B cell (primary cell): ENCODE measurements around the gene CD79B. TPM values are rescaled to one million over a fixed set of nuclear protein-coding genes. Genes with fewer than 3 reads are reported as not detected.

Source experiments
- ATAC-seq: fragments of 200-7000 bp; cut with Tn5 transposase; one replicate; pipeline ENCODE4 v1.10.0; 2021; ENCODE audit warnings: low read depth, mild to moderate bottlenecking, moderate number of reproducible peaks, moderate library complexity
- CTCF ChIA-PET: fragments of 350-600 bp; sonication (Branson Sonifier 250); formaldehyde crosslinking; loops from one replicate; lab custom pipeline; 2021; ENCODE audit warnings: antibody characterized with exemption, inconsistent platforms; lab: Charles Lee
- POLR2A ChIA-PET: fragments of 350-600 bp; sonication (Branson Sonifier 250); formaldehyde crosslinking; loops from one replicate; lab custom pipeline; 2021; ENCODE audit warnings: antibody characterized with exemption; lab: Charles Lee
- DNase-seq: peaks from one replicate; pipeline ENCODE4 v3.0.0; 2013
- H2AFZ ChIP-seq: 2 replicates; pipeline ENCODE4 v1.6.1; 2012; ENCODE audit warnings: mild to moderate bottlenecking, low read depth, low read length; ENCODE audit not compliant: insufficient read depth, poor library complexity, severe bottlenecking
- H3K27ac ChIP-seq, 2 donors: 1 replicate in 1 of 2; 2 replicates in 1 of 2; pipeline ENCODE4 v1.5.1; 2012 to 2013; ENCODE audit warnings: low read length in 2 of 2, mild to moderate bottlenecking in 2 of 2, moderate library complexity in 1 of 2
- H3K27me3 ChIP-seq, 4 experiments: fragments of 200-600 bp in 1 of 4; sonication (generic) in 1 of 4; replicated peaks in 1 of 4; 1 replicate in 2 of 4; 2 replicates in 2 of 4; pipeline versions ENCODE4 v1.6.1 to v1.7.0; 2013 to 2016; ENCODE audit warnings: low read length in 3 of 4, mild to moderate bottlenecking in 2 of 4, mixed read lengths in 1 of 4, moderate library complexity in 1 of 4; ENCODE audit not compliant: insufficient read depth in 4 of 4, control insufficient read depth in 3 of 4; ENCODE audit errors: control extremely low read depth in 1 of 4
- H3K36me3 ChIP-seq, 2 experiments: replicated peaks in 1 of 2; 1 replicate in 1 of 2; 2 replicates in 1 of 2; pipeline versions ENCODE4 v1.6.1 to v1.7.1; 2013; ENCODE audit warnings: low read length in 1 of 2; ENCODE audit not compliant: insufficient read depth in 2 of 2, control insufficient read depth in 1 of 2; ENCODE audit errors: control extremely low read depth in 1 of 2, extremely low read depth in 1 of 2
- H3K4me1 ChIP-seq, 2 donors: fragments of 200-600 bp in 1 of 2; sonication (generic) in 1 of 2; 1 replicate in 1 of 2; 2 replicates in 1 of 2; pipeline versions ENCODE4 v1.5.1 to v1.6.1; 2013 to 2017; ENCODE audit warnings: low read length in 2 of 2; ENCODE audit not compliant: control insufficient read depth in 2 of 2, insufficient read depth in 2 of 2
- H3K4me2 ChIP-seq: replicated peaks from 2 replicates; pipeline ENCODE3; 2012; ENCODE audit warnings: mild to moderate bottlenecking, low read depth, low read length; ENCODE audit not compliant: poor library complexity, severe bottlenecking
- H3K4me3 ChIP-seq, 5 experiments: fragments of 200-600 bp in 1 of 5; sonication (generic) in 1 of 5; 1 replicate in 3 of 5; 2 replicates in 2 of 5; pipeline versions ENCODE4 v1.5.1 to v1.7.0; 2011 to 2016; ENCODE audit warnings: low read length in 4 of 5, mild to moderate bottlenecking in 4 of 5, low read depth in 2 of 5, control low read depth in 1 of 5, moderate library complexity in 1 of 5; ENCODE audit not compliant: insufficient read depth in 1 of 5; ENCODE audit errors: control extremely low read depth in 1 of 5, extremely low read depth in 1 of 5
- H3K79me2 ChIP-seq: fragments of 200-600 bp; sonication (generic); one replicate; pipeline ENCODE4 v1.6.0; 2016; ENCODE audit warnings: low read length; ENCODE audit not compliant: control insufficient read depth, insufficient read depth
- H3K9ac ChIP-seq: fragments of 200-600 bp; sonication (generic); 2 replicates; pipeline ENCODE4 v1.6.1; 2017; ENCODE audit warnings: mild to moderate bottlenecking, low read length, moderate library complexity
- H3K9me3 ChIP-seq, 3 donors: one replicate each; pipeline versions ENCODE4 v1.6.1 to v1.7.1; 2013; ENCODE audit warnings: low read length in 2 of 3; ENCODE audit not compliant: control insufficient read depth in 2 of 3, insufficient read depth in 1 of 3; ENCODE audit errors: control extremely low read depth in 1 of 3
- H4K20me1 ChIP-seq: 2 replicates; pipeline ENCODE4 v1.6.0; 2012; ENCODE audit warnings: mild to moderate bottlenecking, low read length; ENCODE audit not compliant: insufficient read depth, control insufficient read depth, poor library complexity, severe bottlenecking
- H3K27ac Mint-ChIP-seq: one replicate; pipeline ENCODE4 v1.8.0; 2021; ENCODE audit warnings: mixed read lengths
- H3K27me3 Mint-ChIP-seq: one replicate; pipeline ENCODE4 v1.8.0; 2021; ENCODE audit warnings: mixed read lengths
- H3K4me1 Mint-ChIP-seq: one replicate; pipeline ENCODE4 v1.8.0; 2021; ENCODE audit warnings: mixed read lengths
- H3K4me3 Mint-ChIP-seq: one replicate; pipeline ENCODE4 v1.8.0; 2021; ENCODE audit warnings: mixed read lengths
- H3K9me3 Mint-ChIP-seq: one replicate; pipeline ENCODE4 v1.8.0; 2022; ENCODE audit warnings: mixed read lengths; ENCODE audit not compliant: insufficient read depth
- EZH2 ChIP-seq: IDR thresholded peaks from 2 replicates; pipeline ENCODE4 v1.6.1; 2012; ENCODE audit warnings: borderline replicate concordance, low read depth, mild to moderate bottlenecking, moderate library complexity, low read length; ENCODE audit not compliant: insufficient read depth, poor library complexity, severe bottlenecking
- WGBS: methylation state at CpG from one replicate; pipeline ENCODE4 v1.1.5; 2013; ENCODE audit warnings: missing lambda C conversion rate; ENCODE audit not compliant: insufficient coverage; 5-methylcytosine and 5-hydroxymethylcytosine counted together
- intact Hi-C: fragments of 100-400 bp; cut with micrococcal nuclease; formaldehyde crosslinking; loops from one replicate; pipeline ENCODE4 v1.10.0; 2022
- polyA plus RNA-seq: library from polyadenylated mRNA; depleted of rRNA; stranded (reverse); fragments of >200 nt; gene quantifications from 2 replicates; pipeline ENCODE4 v1.2.3, GENCODE V29; 2012
- total RNA-seq, 2 donors: library from RNA; stranded (reverse); fragments of 120-200 nt in 1 of 2; gene quantifications; 1 replicate in 1 of 2; 2 replicates in 1 of 2; pipeline versions ENCODE4 v1.2.3 to v1.2.4, GENCODE V29; 2013 to 2022
- TF ChIP-seq, protein P1 (sequence below): fragments of 200-600 bp; IDR thresholded peaks from one replicate; pipeline ENCODE4 v1.8.0; 2022; ENCODE audit warnings: antibody characterized with exemption, mild to moderate bottlenecking

The CD79B gene
- total and polyA plus RNA-seq, 2 donors (not counting 1 experiment from before 2014, with no cell fraction given), result 891 to 1,100 TPM

DNA sequence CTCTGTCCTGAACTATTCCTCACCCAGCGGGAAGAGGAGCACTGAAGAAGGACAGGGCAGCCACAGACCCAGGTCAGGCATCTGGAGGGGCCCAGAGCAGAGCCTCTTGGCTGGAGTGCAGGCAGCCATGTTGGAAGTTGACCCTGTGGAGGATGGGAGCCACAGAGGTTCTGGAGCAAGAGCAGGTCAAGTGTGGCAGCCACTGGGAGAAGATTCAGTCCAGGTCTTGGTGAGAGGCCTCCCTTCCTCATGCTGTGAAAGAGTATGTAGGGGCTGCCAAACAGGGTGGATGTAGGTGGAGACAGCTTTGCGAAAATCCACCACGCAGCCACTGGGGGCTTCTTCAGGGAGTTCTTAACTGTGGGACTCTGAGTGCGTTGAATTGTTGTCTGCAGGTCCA is 590 bp upstream of the CD79B start:
- Histone ChIP-seq H4K20me1 (peaks cover 44% of the 10 kb centered on the region), H3K9ac (peak overlapping the region; percentile 97), H3K4me3 (peak overlapping the region; percentile 54 to 100 (median 97)), H3K4me2 (peak overlapping the region; percentile 97), H3K79me2 (peaks cover 98% of the 10 kb centered on the region), H3K36me3 (peaks cover 0 to 41% of the 10 kb centered on the region in 2 experiments), H3K27ac (peak overlapping the region; percentile 83 to 85), H3K27me3 (no peaks in the 10 kb centered on the region), H3K4me1 (peaks cover 63 to 82% of the 10 kb centered on the region in 2 donors), H3K9me3 (peaks cover 0 to 15% (median 6%) of the 10 kb centered on the region in 3 donors), H2AFZ (peak overlapping the region; percentile 50)
- no peak for ATAC-seq
- Mint-ChIP-seq H3K27ac (peak overlapping the region; percentile 97), H3K27me3 (no peaks in the 10 kb centered on the region), H3K4me1 (peaks cover 83% of the 10 kb centered on the region), H3K9me3 (no peaks in the 10 kb centered on the region), H3K4me3 (peak overlapping the region; percentile 99)
- ChIA-PET POLR2A (interaction anchor here (0.6 to 12.1 kb wide), 12 partner anchors 8 to 214 kb away, joined by 3 to 360 read pairs (median 8); partner anchors contain the start of genes GH1 and ICAM2), CTCF (interaction anchor here (0.6 to 26.0 kb wide), 12 partner anchors 9 to 201 kb away, joined by 3 to 834 read pairs (median 10); partner anchors contain the start of gene GH1)
- no peak for TF ChIP-seq EZH2
- TF ChIP-seq, protein P1, sequence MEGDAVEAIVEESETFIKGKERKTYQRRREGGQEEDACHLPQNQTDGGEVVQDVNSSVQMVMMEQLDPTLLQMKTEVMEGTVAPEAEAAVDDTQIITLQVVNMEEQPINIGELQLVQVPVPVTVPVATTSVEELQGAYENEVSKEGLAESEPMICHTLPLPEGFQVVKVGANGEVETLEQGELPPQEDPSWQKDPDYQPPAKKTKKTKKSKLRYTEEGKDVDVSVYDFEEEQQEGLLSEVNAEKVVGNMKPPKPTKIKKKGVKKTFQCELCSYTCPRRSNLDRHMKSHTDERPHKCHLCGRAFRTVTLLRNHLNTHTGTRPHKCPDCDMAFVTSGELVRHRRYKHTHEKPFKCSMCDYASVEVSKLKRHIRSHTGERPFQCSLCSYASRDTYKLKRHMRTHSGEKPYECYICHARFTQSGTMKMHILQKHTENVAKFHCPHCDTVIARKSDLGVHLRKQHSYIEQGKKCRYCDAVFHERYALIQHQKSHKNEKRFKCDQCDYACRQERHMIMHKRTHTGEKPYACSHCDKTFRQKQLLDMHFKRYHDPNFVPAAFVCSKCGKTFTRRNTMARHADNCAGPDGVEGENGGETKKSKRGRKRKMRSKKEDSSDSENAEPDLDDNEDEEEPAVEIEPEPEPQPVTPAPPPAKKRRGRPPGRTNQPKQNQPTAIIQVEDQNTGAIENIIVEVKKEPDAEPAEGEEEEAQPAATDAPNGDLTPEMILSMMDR, result no peak
- peak; percentile 51 for DNase-seq
- WGBS, result 10% methylated on average over 4 of the region's 4 CpGs
- intact Hi-C loops, result loop anchor here (1.0 to 5.0 kb wide), 4 partner anchors 10 to 565 kb away; partner anchors contain the start of genes ICAM2 and POLG2
